HepG2 (cell line): ENCODE data around the gene FBXL13. TPM values are rescaled to one million over a fixed set of nuclear protein-coding genes. Genes with fewer than 3 reads are reported as not detected.

Source experiments
- ATAC-seq: fragments of 200-7000 bp; cut with Tn5 transposase; 3 replicates; pipeline ENCODE4 v1.9.1; 2020; ENCODE audit warnings: mild to moderate bottlenecking, moderate library complexity
- BruUV-seq: library from RNA; stranded (reverse); fragments of 400-500 nt; replicated peaks from 2 replicates; lab custom pipeline; 2021; lab: Mats Ljungman, UMichigan
- CTCF ChIA-PET: fragments of 300-600 bp; formaldehyde crosslinking; extraction: SDS; loops from one replicate; lab custom pipeline; 2021; ENCODE audit warnings: low total read pairs, inconsistent platforms, low intra/inter-chr PET ratio; lab: Yijun Ruan, JAX
- POLR2A ChIA-PET: fragments of 350-600 bp; sonication (Branson Sonifier 250); formaldehyde crosslinking; loops from one replicate; lab custom pipeline; 2020; ENCODE audit warnings: antibody characterized with exemption, inconsistent platforms; lab: Yijun Ruan, JAX
- DNase-seq: peaks from one replicate; pipeline ENCODE4 v3.0.0-alpha.2; 2015; ENCODE audit warnings: low spot score
- FAIRE-seq: peaks from 3 replicates; lab custom pipeline; 2011; peaks lifted over from hg19 to GRCh38; lab: Jason Lieb, UNC
- H2AFZ ChIP-seq: one replicate; pipeline ENCODE4 v1.6.1; 2011; ENCODE audit warnings: low read length, inconsistent platforms
- H3K27ac ChIP-seq: fragments of 300-600 bp; 3 replicates; pipeline ENCODE4 v1.8.0; 2011; ENCODE audit warnings: mixed run types, mild to moderate bottlenecking, mixed read lengths, low read length, inconsistent platforms; ENCODE audit not compliant: insufficient read depth; ENCODE audit errors: extremely low read length
- H3K27me3 ChIP-seq, 2 experiments: fragments of 200-600 bp in 1 of 2; 2 replicates in 1 of 2; 3 replicates in 1 of 2; pipeline versions ENCODE4 v1.6.0 to v1.8.0; 2011; ENCODE audit warnings: low read length in 2 of 2, mild to moderate bottlenecking in 2 of 2, moderate library complexity in 2 of 2, inconsistent platforms in 1 of 2; ENCODE audit not compliant: insufficient read depth in 2 of 2, control insufficient read depth in 1 of 2
- H3K36me3 ChIP-seq, 2 experiments: fragments of 200-600 bp in 1 of 2; replicated peaks in 1 of 2; 2 replicates in 1 of 2; 3 replicates in 1 of 2; pipeline versions ENCODE4 v1.5.1 to v1.8.0; 2011; ENCODE audit warnings: low read length in 2 of 2, inconsistent platforms in 1 of 2; ENCODE audit not compliant: insufficient read depth in 2 of 2, control insufficient read depth in 1 of 2
- H3K4me1 ChIP-seq: 2 replicates; pipeline ENCODE4 v1.5.1; 2012; ENCODE audit warnings: low read length, inconsistent platforms; ENCODE audit not compliant: insufficient read depth
- H3K4me2 ChIP-seq: 2 replicates; pipeline ENCODE4 v1.6.0; 2011; ENCODE audit warnings: low read depth, low read length, inconsistent platforms
- H3K4me3 ChIP-seq, 3 experiments: fragments of 200-600 bp in 1 of 3; sonication (generic), shearing (Covaris generic) in 1 of 3; replicated peaks in 1 of 3; 2 replicates each; pipeline ENCODE4 v1.5.1; 2011 to 2016; ENCODE audit warnings: low read length in 3 of 3, inconsistent platforms in 2 of 3, low read depth in 2 of 3, mild to moderate bottlenecking in 2 of 3, control low read depth in 1 of 3, mixed read lengths in 1 of 3; ENCODE audit not compliant: insufficient read depth in 1 of 3
- H3K79me2 ChIP-seq: one replicate; pipeline ENCODE4 v1.6.1; 2011; ENCODE audit warnings: low read length, inconsistent platforms; ENCODE audit not compliant: insufficient read depth
- H3K9ac ChIP-seq: 2 replicates; pipeline ENCODE4 v1.6.0; 2011; ENCODE audit warnings: mild to moderate bottlenecking, low read depth, low read length, inconsistent platforms; ENCODE audit not compliant: insufficient read depth
- H3K9me3 ChIP-seq: 2 replicates; pipeline ENCODE4 v1.5.1; 2012; ENCODE audit warnings: mild to moderate bottlenecking, low read length
- H4K20me1 ChIP-seq: 2 replicates; pipeline ENCODE4 v1.6.0; 2011; ENCODE audit warnings: inconsistent platforms, mild to moderate bottlenecking, low read length, moderate library complexity; ENCODE audit not compliant: insufficient read depth
- ARID3A ChIP-seq: IDR thresholded peaks from 2 replicates; pipeline ENCODE4 v1.6.1; 2012; ENCODE audit warnings: low read depth, low read length, improper control_type of control experiment
- CSRNP2 ChIP-seq: sonication (generic); formaldehyde crosslinking; conservative IDR thresholded peaks from 2 replicates; pipeline ENCODE4 v1.8.0; 2022; ENCODE audit warnings: low read depth, missing genetic modification reagents
- DR1 ChIP-seq: sonication (generic); formaldehyde crosslinking; IDR thresholded peaks from 2 replicates; pipeline ENCODE4 v1.8.0; 2021; ENCODE audit warnings: mild to moderate bottlenecking, missing genetic modification reagents, inconsistent platforms
- KMT2A ChIP-seq: sonication (generic); formaldehyde crosslinking; IDR thresholded peaks from 2 replicates; pipeline ENCODE4 v1.4.0; 2020; ENCODE audit warnings: missing genetic modification reagents
- RBAK ChIP-seq: sonication (generic); formaldehyde crosslinking; IDR thresholded peaks from 2 replicates; pipeline ENCODE4 v1.5.1; 2020; ENCODE audit warnings: mild to moderate bottlenecking, missing genetic modification reagents
- RORA ChIP-seq: sonication (generic); formaldehyde crosslinking; IDR thresholded peaks from 2 replicates; pipeline ENCODE4 v1.5.0; 2020; ENCODE audit warnings: mild to moderate bottlenecking, missing genetic modification reagents, moderate library complexity
- THYN1 ChIP-seq: sonication (generic); formaldehyde crosslinking; IDR thresholded peaks from 2 replicates; pipeline ENCODE4 v1.8.1; 2023; ENCODE audit warnings: low read depth, mild to moderate bottlenecking, moderate library complexity, missing genetic modification reagents, borderline replicate concordance
- TRAFD1 ChIP-seq: sonication (generic); formaldehyde crosslinking; IDR thresholded peaks from 2 replicates; pipeline ENCODE4 v1.5.1; 2020; ENCODE audit warnings: missing genetic modification reagents, mild to moderate bottlenecking, borderline replicate concordance
- ZFP36L2 ChIP-seq: sonication (generic); formaldehyde crosslinking; IDR thresholded peaks from 2 replicates; pipeline ENCODE4 v1.4.0; 2020; ENCODE audit warnings: missing genetic modification reagents
- ZNF282 ChIP-seq: fragments of 450-650 bp; IDR thresholded peaks from 2 replicates; pipeline ENCODE4 v1.6.1; 2018; ENCODE audit not compliant: partially characterized antibody
- ZNF468 ChIP-seq: sonication (generic); formaldehyde crosslinking; IDR thresholded peaks from 2 replicates; pipeline ENCODE4 v1.8.0; 2022; ENCODE audit warnings: mild to moderate bottlenecking, moderate library complexity, missing genetic modification reagents
- ZNF646 ChIP-seq: sonication (generic); formaldehyde crosslinking; IDR thresholded peaks from 2 replicates; pipeline ENCODE4 v1.9.0; 2021; ENCODE audit warnings: mild to moderate bottlenecking, missing genetic modification reagents
- WGBS: methylation state at CpG from one replicate; pipeline ENCODE4 v1.1.6; 2017; ENCODE audit warnings: low lambda C conversion rate; 5-methylcytosine and 5-hydroxymethylcytosine counted together
- in situ Hi-C: cut with HindIII; loops from 2 replicates; pipeline ENCODE4 v1.10.0; 2017; ENCODE audit warnings: low pct_unique_long_range_greater_than_20kb; ENCODE audit not compliant: extremely low pct_ligation_motif_present
- intact Hi-C: fragments of 100-400 bp; cut with micrococcal nuclease; formaldehyde crosslinking; loops from one replicate; pipeline ENCODE4 v1.10.0; 2022; ENCODE audit not compliant: unreplicated experiment
- polyA plus RNA-seq, 8 experiments: library from polyadenylated mRNA; depleted of rRNA in 3 of 8; stranded (reverse) in 7 of 8; unstranded in 1 of 8; fragments of >200 nt; fragmentation: Illumina TruSeq in 4 of 8; extraction: Trizol in 4 of 8; gene quantifications; 2 replicates each; pipeline versions ENCODE4 v1.2.1 to v1.2.3, GENCODE V29; 2011 to 2016; ENCODE audit warnings: low read depth in 4 of 8, missing spikeins in 1 of 8, mixed read lengths in 1 of 8; ENCODE audit not compliant: insufficient read depth in 1 of 8
- total RNA-seq, 5 experiments: library from RNA; depleted of rRNA; stranded (reverse); fragments of >200 nt; fragmentation: Illumina TruSeq; extraction: Trizol; gene quantifications; 2 replicates each; pipeline ENCODE4 v1.2.3, GENCODE V29; 2016; ENCODE audit warnings: low read depth in 1 of 5

Gene FBXL13
- total and polyA plus RNA-seq, 2 of the 13 experiments (the other 11 are each of a cell fraction or from before 2014, with no cell fraction given) = 0.24 to 0.77 TPM

GRCh38 chr7:102991540-102992214, 82.9 kb downstream of the FBXL13 start:
- BruUV-seq = no TSS peak
- DNase-seq = peak; percentile 71
- H3K36me3 ChIP-seq = no peaks in the 10 kb centered on the region
- H4K20me1 ChIP-seq = no peaks in the 10 kb centered on the region
- ATAC-seq = peak; percentile 86
- H3K4me1 ChIP-seq = peaks cover 53% of the 10 kb centered on the region
- intact Hi-C loops (no loop called here), in situ Hi-C loops (no loop called here)
- no peaks in the 10 kb centered on the region for H3K27me3 ChIP-seq
- ChIA-PET CTCF (no interaction called here), POLR2A (no interaction called here)
- H3K79me2 ChIP-seq = no peaks in the 10 kb centered on the region
- no peak overlapping the region for H3K9ac ChIP-seq
- H3K4me2 ChIP-seq = no peak overlapping the region
- FAIRE-seq = no peak
- H3K9me3 ChIP-seq = no peaks in the 10 kb centered on the region
- H2AFZ ChIP-seq = no peak overlapping the region
- no peak overlapping the region for H3K4me3 ChIP-seq
- 29% methylated on average over 2 of the region's 2 CpGs for WGBS
- no peak overlapping the region for H3K27ac ChIP-seq
- TF ChIP-seq CSRNP2 (CRISPR knock-in tag) = no peak
- peak; percentile 36; the same call in 1 of the 2 replicates for TF ChIP-seq ARID3A
- no peak for TF ChIP-seq THYN1
- no peak for TF ChIP-seq RBAK
- TF ChIP-seq DR1 (CRISPR knock-in tag) = no peak
- no peak for TF ChIP-seq ZNF282
- TF ChIP-seq TRAFD1 (CRISPR knock-in tag) = no peak
- no peak for TF ChIP-seq ZNF468 (CRISPR knock-in tag)
- no peak for TF ChIP-seq ZNF646 (CRISPR knock-in tag)
- TF ChIP-seq ZFP36L2 (CRISPR knock-in tag) = no peak
- TF ChIP-seq RORA (CRISPR knock-in tag) = no peak
- TF ChIP-seq KMT2A (CRISPR knock-in tag) = no peak
